GM21423 (cell line): ENCODE results near the gene PSG5.
"Not testable (repeated sequence)": the region's sequence is repeated elsewhere in the genome, so short reads cannot be mapped to it uniquely, and the experiment has no call there.

ENCODE experiments used
- ATAC-seq: cut with Tn5 transposase; IDR thresholded peaks from one replicate; pipeline ENCODE4 v1.9.1; 2021; ENCODE audit warnings: mild to moderate bottlenecking, moderate library complexity; ENCODE audit not compliant: unreplicated experiment

Gene PSG5

GRCh38 chr19:43186311-43186935 is at the start of gene PSG5:
TSS of gene PSG5 (minus strand) at chr19:43186536. CDS start at chr19:43186405, 131 bp downstream.
- not testable (repeated sequence) for ATAC-seq

- ATAC-seq, result not testable (repeated sequence)
Measured at GRCh38 chr19:43235686-43236085, 49.4 kb upstream of the PSG5 start.

- ATAC-seq, result no peak
Measured at GRCh38 chr19:43229315-43229714, 43.0 kb upstream of the PSG5 start.

- ATAC-seq, result not testable (repeated sequence)
Measured at GRCh38 chr19:43228730-43229129, 42.4 kb upstream of the PSG5 start.

- not testable (repeated sequence) for ATAC-seq
Measured at GRCh38 chr19:43226986-43227385, 40.6 kb upstream of the PSG5 start.

GRCh38 chr19:43224855-43225253 is 38.5 kb upstream of the PSG5 start:
- ATAC-seq, result no peak

- ATAC-seq, result not testable (repeated sequence)
Measured at GRCh38 chr19:43224201-43224854, 38.0 kb upstream of the PSG5 start.

GRCh38 chr19:43221891-43222290 is 35.6 kb upstream of the PSG5 start:
- ATAC-seq, result not testable (repeated sequence)

- not testable (repeated sequence) for ATAC-seq
Measured at GRCh38 chr19:43219136-43219535, 32.8 kb upstream of the PSG5 start.

- ATAC-seq, result not testable (repeated sequence)
Measured at GRCh38 chr19:43215881-43216280, 29.5 kb upstream of the PSG5 start.

- no peak for ATAC-seq
Measured at GRCh38 chr19:43207991-43208390, 21.7 kb upstream of the PSG5 start.

GRCh38 chr19:43207174-43207573 is 20.8 kb upstream of the PSG5 start:
- not testable (repeated sequence) for ATAC-seq

GRCh38 chr19:43205471-43206105 is 19.3 kb upstream of the PSG5 start, which contains the start of gene PSG4:
TSS of gene PSG4 (minus strand) at chr19:43205638. CDS start at chr19:43205536, 102 bp downstream.
- not testable (repeated sequence) for ATAC-seq

GRCh38 chr19:43203611-43204010 is 17.3 kb upstream of the PSG5 start:
- ATAC-seq, result not testable (repeated sequence)

GRCh38 chr19:43201891-43202290 is 15.6 kb upstream of the PSG5 start:
- not testable (repeated sequence) for ATAC-seq

GRCh38 chr19:43201337-43201801 is 15.0 kb upstream of the PSG5 start:
- not testable (repeated sequence) for ATAC-seq

- not testable (repeated sequence) for ATAC-seq
Measured at GRCh38 chr19:43198686-43199419, 12.5 kb upstream of the PSG5 start.

GRCh38 chr19:43197666-43198397 is 11.5 kb upstream of the PSG5 start:
- ATAC-seq, result not testable (repeated sequence)

GRCh38 chr19:43194397-43194796 is 8.1 kb upstream of the PSG5 start:
- ATAC-seq, result not testable (repeated sequence)
